KMS-11 (cell line): ENCODE results near the gene LPP.

ENCODE experiments used
- H2AFZ ChIP-seq: fragments of 200-600 bp; sonication (generic); 2 replicates; pipeline ENCODE4 v1.6.1; 2016; ENCODE audit warnings: antibody characterized with exemption, mixed run types, low read depth
- H3K27ac ChIP-seq: fragments of 200-600 bp; sonication (generic); 2 replicates; pipeline ENCODE4 v1.6.1; 2016; ENCODE audit warnings: mild to moderate bottlenecking, mixed run types
- H3K27me3 ChIP-seq: fragments of 200-600 bp; sonication (generic); 2 replicates; pipeline ENCODE4 v1.6.1; 2017; ENCODE audit warnings: mild to moderate bottlenecking, low read depth, mixed run types, moderate library complexity; ENCODE audit not compliant: insufficient read depth
- H3K36me3 ChIP-seq: fragments of 200-600 bp; sonication (generic); 2 replicates; pipeline ENCODE4 v1.6.1; 2017; ENCODE audit warnings: mild to moderate bottlenecking, mixed run types; ENCODE audit not compliant: insufficient read depth
- H3K4me1 ChIP-seq: fragments of 200-600 bp; sonication (generic); 2 replicates; pipeline ENCODE4 v1.6.1; 2016; ENCODE audit warnings: mild to moderate bottlenecking, low read depth, mixed run types; ENCODE audit not compliant: poor library complexity, severe bottlenecking
- H3K4me2 ChIP-seq: fragments of 200-600 bp; sonication (generic); 2 replicates; pipeline ENCODE4 v1.7.0; 2016; ENCODE audit warnings: mild to moderate bottlenecking, mixed run types
- H3K4me3 ChIP-seq: fragments of 200-600 bp; sonication (generic); IDR thresholded peaks from 2 replicates; pipeline ENCODE4 v1.6.1; 2017; ENCODE audit warnings: low read depth, low read length, mixed read lengths; ENCODE audit not compliant: insufficient read depth
- H3K79me2 ChIP-seq: fragments of 200-600 bp; sonication (generic); 2 replicates; pipeline ENCODE4 v1.6.1; 2016; ENCODE audit warnings: low read depth, mixed run types; ENCODE audit not compliant: insufficient read depth
- H3K9ac ChIP-seq: fragments of 200-600 bp; sonication (generic); 2 replicates; pipeline ENCODE4 v1.6.1; 2016; ENCODE audit warnings: mild to moderate bottlenecking, mixed run types
- H4K20me1 ChIP-seq: fragments of 200-600 bp; sonication (generic); 2 replicates; pipeline ENCODE4 v1.6.1; 2016; ENCODE audit warnings: mild to moderate bottlenecking, mixed run types; ENCODE audit not compliant: insufficient read depth
- CTCF ChIP-seq: fragments of 200-600 bp; sonication (generic); conservative IDR thresholded peaks from 2 replicates; pipeline ENCODE4 v1.6.1; 2017; ENCODE audit warnings: low read depth, mild to moderate bottlenecking, antibody characterized with exemption, low read length, moderate library complexity, mixed read lengths

The LPP gene

GRCh38 chr3:188434594-188434993, 280.6 kb downstream of the LPP start:
- no peak for TF ChIP-seq CTCF
- Histone ChIP-seq H3K36me3 (no peaks in the 10 kb centered on the region), H2AFZ (no peak overlapping the region), H3K27ac (no peak overlapping the region), H3K4me1 (no peaks in the 10 kb centered on the region), H3K27me3 (no peaks in the 10 kb centered on the region), H3K79me2 (no peaks in the 10 kb centered on the region), H3K4me2 (no peak overlapping the region), H3K4me3 (no peak overlapping the region), H3K9ac (no peak overlapping the region), H4K20me1 (no peaks in the 10 kb centered on the region)

- TF ChIP-seq CTCF = no peak
- H4K20me1 ChIP-seq = no peaks in the 10 kb centered on the region
- H3K27me3 ChIP-seq = no peaks in the 10 kb centered on the region
- no peak overlapping the region for H3K4me2 ChIP-seq
- no peaks in the 10 kb centered on the region for H3K36me3 ChIP-seq
- no peak overlapping the region for H3K9ac ChIP-seq
- H3K4me3 ChIP-seq = no peak overlapping the region
- no peaks in the 10 kb centered on the region for H3K79me2 ChIP-seq
- no peaks in the 10 kb centered on the region for H3K4me1 ChIP-seq
- H3K27ac ChIP-seq = no peak overlapping the region
- no peak overlapping the region for H2AFZ ChIP-seq
Measured at GRCh38 chr3:188435266-188435665, 281.3 kb downstream of the LPP start.

- H3K27ac ChIP-seq = no peak overlapping the region
- TF ChIP-seq CTCF = no peak
- H3K9ac ChIP-seq = no peak overlapping the region
- no peaks in the 10 kb centered on the region for H3K36me3 ChIP-seq
- no peaks in the 10 kb centered on the region for H3K4me1 ChIP-seq
- no peaks in the 10 kb centered on the region for H3K27me3 ChIP-seq
- no peak overlapping the region for H2AFZ ChIP-seq
- no peaks in the 10 kb centered on the region for H3K79me2 ChIP-seq
- no peak overlapping the region for H3K4me3 ChIP-seq
- no peak overlapping the region for H3K4me2 ChIP-seq
- H4K20me1 ChIP-seq = no peaks in the 10 kb centered on the region
Measured at GRCh38 chr3:188437926-188438325, 284.0 kb downstream of the LPP start.

- H3K4me3 ChIP-seq = no peak overlapping the region
- H3K36me3 ChIP-seq = no peaks in the 10 kb centered on the region
- peaks cover 11% of the 10 kb centered on the region for H3K27me3 ChIP-seq
- H4K20me1 ChIP-seq = no peaks in the 10 kb centered on the region
- no peaks in the 10 kb centered on the region for H3K79me2 ChIP-seq
- no peak overlapping the region for H2AFZ ChIP-seq
- no peak for TF ChIP-seq CTCF
- no peak overlapping the region for H3K4me2 ChIP-seq
- no peaks in the 10 kb centered on the region for H3K4me1 ChIP-seq
- no peak overlapping the region for H3K27ac ChIP-seq
- no peak overlapping the region for H3K9ac ChIP-seq
Measured at GRCh38 chr3:188439080-188439479, 285.1 kb downstream of the LPP start.
